Activated CD8-positive, alpha-beta T cell treated with anti-CD3 and anti-CD28 coated beads for 36 hours (primary cell): ENCODE measurements around the gene TRIM63. TPM values are rescaled to one million over a fixed set of nuclear protein-coding genes. Genes with fewer than 3 reads are reported as not detected.

Source experiments
- ATAC-seq: fragments of 200-7000 bp; cut with Tn5 transposase; one replicate; pipeline ENCODE4 v1.10.0; 2021; ENCODE audit warnings: mild to moderate bottlenecking, moderate library complexity
- CTCF ChIA-PET: fragments of 350-600 bp; sonication (Branson Sonifier 250); formaldehyde crosslinking; loops from one replicate; lab custom pipeline; 2021; ENCODE audit warnings: antibody characterized with exemption; lab: Charles Lee
- POLR2A ChIA-PET: fragments of 350-600 bp; sonication (Branson Sonifier 250); formaldehyde crosslinking; loops from one replicate; lab custom pipeline; 2021; ENCODE audit warnings: antibody characterized with exemption; lab: Charles Lee
- DNase-seq: peaks from one replicate; pipeline ENCODE4 v3.0.0-alpha.2; 2020
- H3K27ac Mint-ChIP-seq: one replicate; pipeline ENCODE4 v1.8.0; 2021; ENCODE audit warnings: mild to moderate bottlenecking, mixed read lengths
- H3K27me3 Mint-ChIP-seq: one replicate; pipeline ENCODE4 v1.8.0; 2021; ENCODE audit warnings: mixed read lengths
- H3K36me3 Mint-ChIP-seq: one replicate; pipeline ENCODE4 v1.8.0; 2021; ENCODE audit warnings: low read depth, mixed read lengths
- H3K4me1 Mint-ChIP-seq: one replicate; pipeline ENCODE4 v1.8.0; 2021; ENCODE audit warnings: low read depth, mixed read lengths
- H3K4me3 Mint-ChIP-seq: one replicate; pipeline ENCODE4 v1.8.0; 2021; ENCODE audit warnings: mild to moderate bottlenecking, moderate library complexity, mixed read lengths
- H3K9me3 Mint-ChIP-seq: one replicate; pipeline ENCODE4 v1.8.0; 2021; ENCODE audit warnings: mixed read lengths
- CTCF ChIP-seq: fragments of 200-600 bp; IDR thresholded peaks from one replicate; pipeline ENCODE4 v1.8.0; 2022; ENCODE audit warnings: antibody characterized with exemption, mild to moderate bottlenecking
- intact Hi-C: fragments of 100-400 bp; cut with micrococcal nuclease; formaldehyde crosslinking; loops from one replicate; pipeline ENCODE4 v1.10.0; 2022
- total RNA-seq, 2 experiments: library from RNA; stranded (reverse); gene quantifications; one replicate each; pipeline ENCODE4 v1.2.3, GENCODE V29; 2021

The TRIM63 gene
- total RNA-seq, 2 experiments from 2014 or later: 0.18 TPM; not detected in 1

DNA sequence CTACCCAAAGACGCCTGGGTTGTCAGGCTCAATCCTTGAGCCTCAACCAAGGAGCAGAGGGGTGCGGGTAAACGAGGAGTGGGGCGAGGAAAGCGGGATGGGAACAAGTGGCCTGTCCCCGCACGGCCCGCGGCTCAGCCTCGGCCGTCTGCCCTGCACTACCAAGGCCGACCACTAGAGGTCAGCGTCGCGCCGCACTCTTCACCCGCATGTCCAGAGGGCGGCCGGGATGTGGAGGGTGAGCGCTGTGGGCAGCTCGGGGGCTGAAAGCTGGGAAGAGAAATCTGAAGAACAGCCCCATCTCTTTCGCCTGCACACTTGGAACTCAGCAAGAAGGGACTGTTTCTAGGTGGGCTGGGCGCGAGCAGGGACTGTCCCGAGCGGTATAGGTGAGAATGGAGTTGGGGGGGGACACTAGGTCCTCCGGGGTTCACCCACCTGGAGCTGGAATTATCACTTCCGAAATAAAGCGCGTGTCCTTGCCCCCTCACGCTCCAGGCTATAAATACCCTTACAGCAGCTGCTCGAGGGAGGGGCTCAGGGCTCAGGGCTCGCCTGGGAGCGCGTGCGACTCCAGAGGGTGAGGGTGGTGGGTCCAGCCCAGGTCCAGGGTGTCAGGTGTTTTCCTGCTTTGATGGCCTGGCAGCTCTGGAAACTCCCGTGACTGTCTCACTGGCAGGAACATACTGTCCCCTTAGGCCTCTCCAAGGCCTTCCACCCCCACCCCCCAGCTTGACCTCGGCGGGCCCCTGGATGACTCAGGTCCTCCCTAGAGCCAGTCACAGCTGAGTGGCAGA lies 31.3 kb downstream of the TRIM63 start:
- H3K27ac Mint-ChIP-seq: peak overlapping the region; percentile 72
- peak overlapping the region; percentile 91 for H3K4me3 Mint-ChIP-seq
- ATAC-seq (peak; percentile 77), DNase-seq (peak; percentile 81)
- no peaks in the 10 kb centered on the region for H3K36me3 Mint-ChIP-seq
- no peaks in the 10 kb centered on the region for H3K27me3 Mint-ChIP-seq
- ChIA-PET POLR2A (no interaction called here), CTCF (interaction anchor here (0.6 to 5.7 kb wide), 28 partner anchors 9 to 141 kb away, joined by 3 to 31 read pairs (median 5); partner anchors contain the start of genes C1orf232, EXTL1, PAFAH2 and SLC30A2)
- TF ChIP-seq CTCF: peak; percentile 100
- H3K9me3 Mint-ChIP-seq: no peaks in the 10 kb centered on the region
- H3K4me1 Mint-ChIP-seq: peaks cover 14% of the 10 kb centered on the region
- intact Hi-C loops: loop anchor here (10.0 kb wide), 1 partner anchor 109 kb away; no protein-coding TSS in a partner anchor

DNA sequence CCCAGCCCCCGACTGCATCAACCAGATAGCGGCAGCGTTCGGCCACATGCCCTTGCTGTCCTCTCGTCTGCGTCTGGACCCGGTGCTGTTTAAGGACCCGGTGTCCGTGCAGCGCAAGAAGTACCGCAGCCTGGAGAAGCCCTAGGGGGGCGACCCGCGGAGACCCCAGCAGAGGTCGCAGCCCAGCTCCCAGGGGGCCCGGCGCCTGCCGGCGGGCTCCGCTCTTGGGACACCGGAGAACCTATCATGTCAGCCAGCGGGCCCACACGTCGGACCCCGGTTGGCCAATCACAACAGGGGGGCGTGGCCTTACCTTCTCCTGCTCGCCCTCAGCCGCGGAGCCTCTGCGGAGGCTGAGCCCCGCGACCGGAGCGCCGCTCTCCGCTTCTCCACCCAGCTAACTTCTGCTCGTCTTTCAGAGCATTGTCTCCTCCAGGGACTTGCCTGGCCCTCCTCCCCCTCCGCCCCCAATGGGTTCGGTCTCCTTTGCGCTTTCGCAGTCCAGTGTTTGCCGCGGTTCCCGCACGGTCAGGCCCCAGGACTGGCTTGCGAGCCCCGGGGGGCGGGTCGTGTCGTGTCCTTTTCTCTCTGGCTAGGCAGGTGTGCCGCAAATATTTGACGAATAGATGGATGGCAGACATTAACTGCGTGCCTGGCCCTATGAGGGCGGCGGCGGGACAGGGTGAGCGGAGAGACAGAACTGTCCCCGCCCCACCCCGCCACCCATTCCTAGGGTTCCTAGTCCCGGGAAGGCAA lies 32.0 kb downstream of the TRIM63 start:
- peaks cover 14% of the 10 kb centered on the region for H3K4me1 Mint-ChIP-seq
- ChIA-PET CTCF (interaction anchor here (0.6 to 5.7 kb wide), 20 partner anchors 10 to 147 kb away, joined by 3 to 31 read pairs (median 4); partner anchors contain the start of genes C1orf232, PAFAH2, SLC30A2 and ZNF593), POLR2A (interaction anchor here (0.6 to 1.4 kb wide), 2 partner anchors 11 to 263 kb away, joined by 3 read pairs; no protein-coding TSS in a partner anchor)
- no peak for TF ChIP-seq CTCF
- peak overlapping the region; percentile 91 for H3K4me3 Mint-ChIP-seq
- peak; percentile 98 for DNase-seq
- no peaks in the 10 kb centered on the region for H3K9me3 Mint-ChIP-seq
- H3K27me3 Mint-ChIP-seq: no peaks in the 10 kb centered on the region
- H3K27ac Mint-ChIP-seq: peak overlapping the region; percentile 72
- no peaks in the 10 kb centered on the region for H3K36me3 Mint-ChIP-seq
- ATAC-seq: peak; percentile 96
- intact Hi-C loops: loop anchor here (10.0 kb wide), 1 partner anchor 109 kb away; no protein-coding TSS in a partner anchor

- H3K36me3 Mint-ChIP-seq: no peaks in the 10 kb centered on the region
- DNase-seq: no peak
- intact Hi-C loops: loop anchor here (10.0 kb wide), 1 partner anchor 110 kb away; no protein-coding TSS in a partner anchor
- H3K27me3 Mint-ChIP-seq: no peaks in the 10 kb centered on the region
- peak overlapping the region; percentile 91 for H3K4me3 Mint-ChIP-seq
- ChIA-PET CTCF (interaction anchor here (0.6 to 5.7 kb wide), 16 partner anchors 10 to 147 kb away, joined by 3 to 31 read pairs (median 4); partner anchors contain the start of genes C1orf232, PAFAH2, SLC30A2 and ZNF593), POLR2A (interaction anchor here (0.6 to 1.4 kb wide), 3 partner anchors 10 to 264 kb away, joined by 3 read pairs; no protein-coding TSS in a partner anchor)
- H3K9me3 Mint-ChIP-seq: no peaks in the 10 kb centered on the region
- no peak overlapping the region for H3K27ac Mint-ChIP-seq
- peaks cover 14% of the 10 kb centered on the region for H3K4me1 Mint-ChIP-seq
- no peak for TF ChIP-seq CTCF
- no peak for ATAC-seq
Observed at GRCh38 chr1:26034504-26035202, 32.8 kb downstream of the TRIM63 start.

DNA sequence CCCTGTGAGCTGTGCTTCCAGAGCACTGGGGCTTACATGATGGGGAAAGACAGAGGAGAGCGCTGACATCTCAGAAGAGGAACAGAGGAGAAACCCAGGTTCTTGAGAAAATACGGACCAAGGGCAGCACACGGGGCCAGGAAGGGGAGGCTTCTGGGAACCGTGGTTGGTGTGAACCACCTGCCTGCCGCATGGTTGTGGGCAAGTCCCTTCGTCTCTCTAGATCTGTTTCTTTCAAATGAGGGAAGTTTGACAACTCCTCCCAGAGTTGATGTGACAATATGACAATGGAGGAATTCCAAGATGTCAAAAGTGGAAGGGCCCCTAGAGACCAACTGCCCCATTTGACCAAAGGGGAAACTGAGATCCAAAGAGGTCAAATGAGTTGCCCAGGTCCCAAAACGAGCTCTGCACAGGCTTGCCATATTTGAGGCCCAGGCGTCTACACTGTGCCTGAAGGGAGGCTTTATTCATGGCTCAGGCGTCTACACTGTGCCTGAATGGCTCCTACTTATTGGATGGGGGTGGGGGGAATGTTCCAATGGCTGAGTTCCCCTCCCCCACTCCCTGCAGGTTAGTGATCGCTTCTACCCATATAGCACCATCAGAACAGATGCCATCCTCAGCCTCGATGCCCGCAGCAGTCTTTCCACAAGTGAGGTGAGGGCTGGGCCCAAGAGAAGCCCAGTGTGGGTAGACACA lies 34.6 kb downstream of the TRIM63 start:
- intact Hi-C loops: loop anchor here (10.0 kb wide), 1 partner anchor 112 kb away; no protein-coding TSS in a partner anchor
- ChIA-PET CTCF (interaction anchor here (0.5 to 5.7 kb wide), 3 partner anchors 9 to 845 kb away, joined by 3 to 31 read pairs (median 3); partner anchors contain the start of gene SLC30A2), POLR2A (no interaction called here)
- H3K4me1 Mint-ChIP-seq: peaks cover 15% of the 10 kb centered on the region
- H3K27me3 Mint-ChIP-seq: no peaks in the 10 kb centered on the region
- H3K27ac Mint-ChIP-seq: no peak overlapping the region
- no peak for TF ChIP-seq CTCF
- no peak for ATAC-seq
- no peak for DNase-seq
- no peaks in the 10 kb centered on the region for H3K36me3 Mint-ChIP-seq
- no peak overlapping the region for H3K4me3 Mint-ChIP-seq
- no peaks in the 10 kb centered on the region for H3K9me3 Mint-ChIP-seq
